H9 (cell line): ENCODE data around the gene ASPHD1. TPM values are rescaled to one million over a fixed set of nuclear protein-coding genes. Genes with fewer than 3 reads are reported as not detected.
A peak's percentile ranks its signal among the peaks of the same experiment; 100 is the strongest.

Source experiments
- DNase-seq: peaks from one replicate; pipeline ENCODE4 v3.0.0-alpha.2; 2017
- H2AFZ ChIP-seq: one replicate; pipeline ENCODE4 v1.6.1; 2013; ENCODE audit warnings: mild to moderate bottlenecking, low read length, control low read depth, moderate library complexity
- H2AK5ac ChIP-seq: 2 replicates; pipeline ENCODE4 v1.6.1; 2013; ENCODE audit warnings: low read length, control low read depth, mixed read lengths; ENCODE audit not compliant: insufficient read length
- H2BK120ac ChIP-seq: one replicate; pipeline ENCODE4 v1.6.1; 2013; ENCODE audit warnings: low read depth, mild to moderate bottlenecking, low read length, control low read depth, inconsistent platforms; ENCODE audit not compliant: poor library complexity, severe bottlenecking
- H2BK12ac ChIP-seq: 2 replicates; pipeline ENCODE4 v1.6.1; 2013; ENCODE audit warnings: low read length, control low read depth, mixed read lengths, low read depth; ENCODE audit not compliant: insufficient read length
- H2BK15ac ChIP-seq: 2 replicates; pipeline ENCODE4 v1.6.1; 2013; ENCODE audit warnings: low read depth, low read length, control low read depth
- H2BK20ac ChIP-seq: one replicate; pipeline ENCODE4 v1.6.1; 2013; ENCODE audit warnings: low read depth, mild to moderate bottlenecking, low read length, control low read depth, inconsistent platforms; ENCODE audit not compliant: poor library complexity, severe bottlenecking
- H2BK5ac ChIP-seq: 2 replicates; pipeline ENCODE4 v1.6.1; 2013; ENCODE audit warnings: low read length, control low read depth, mixed read lengths; ENCODE audit not compliant: insufficient read length
- H3K14ac ChIP-seq: 2 replicates; pipeline ENCODE4 v1.6.1; 2013; ENCODE audit warnings: low read length, control low read depth; ENCODE audit not compliant: insufficient read depth
- H3K18ac ChIP-seq: 2 replicates; pipeline ENCODE4 v1.6.1; 2013; ENCODE audit warnings: low read depth, mild to moderate bottlenecking, mixed read lengths, low read length, control low read depth; ENCODE audit not compliant: insufficient read length
- H3K23ac ChIP-seq: 2 replicates; pipeline ENCODE4 v1.6.1; 2013; ENCODE audit warnings: low read length, control low read depth, mixed read lengths, low read depth; ENCODE audit not compliant: insufficient read length
- H3K23me2 ChIP-seq: 2 replicates; pipeline ENCODE4 v1.6.1; 2013; ENCODE audit warnings: low read depth, mild to moderate bottlenecking, mixed read lengths, low read length, control low read depth; ENCODE audit not compliant: insufficient read length, poor library complexity, severe bottlenecking
- H3K27ac ChIP-seq: 2 replicates; pipeline ENCODE4 v1.5.1; 2013; ENCODE audit warnings: low read length, control low read depth, mixed read lengths, low read depth; ENCODE audit not compliant: insufficient read length
- H3K27me3 ChIP-seq: 2 replicates; pipeline ENCODE4 v1.6.1; 2013; ENCODE audit warnings: low read length, control low read depth, inconsistent platforms; ENCODE audit not compliant: insufficient read depth
- H3K4ac ChIP-seq: 2 replicates; pipeline ENCODE4 v1.6.1; 2013; ENCODE audit warnings: low read depth, mild to moderate bottlenecking, control low read depth, inconsistent platforms, low read length, moderate library complexity
- H3K4me1 ChIP-seq: 2 replicates; pipeline ENCODE4 v1.6.1; 2013; ENCODE audit warnings: low read length, control low read depth, inconsistent platforms; ENCODE audit not compliant: insufficient read depth
- H3K4me2 ChIP-seq: 2 replicates; pipeline ENCODE4 v1.6.1; 2013; ENCODE audit warnings: low read length, control low read depth, mixed read lengths; ENCODE audit not compliant: insufficient read length, insufficient read depth
- H3K56ac ChIP-seq: 2 replicates; pipeline ENCODE4 v1.6.1; 2013; ENCODE audit warnings: low read depth, mild to moderate bottlenecking, mixed read lengths, low read length, control low read depth; ENCODE audit not compliant: insufficient read length
- H3K79me1 ChIP-seq: 2 replicates; pipeline ENCODE4 v1.6.1; 2013; ENCODE audit warnings: low read depth, mild to moderate bottlenecking, moderate library complexity, low read length, control low read depth, inconsistent platforms; ENCODE audit not compliant: insufficient read depth, poor library complexity, severe bottlenecking
- H3K79me2 ChIP-seq: 2 replicates; pipeline ENCODE4 v1.6.1; 2013; ENCODE audit warnings: low read length, control low read depth, inconsistent platforms; ENCODE audit not compliant: insufficient read depth
- H3K9ac ChIP-seq: 2 replicates; pipeline ENCODE4 v1.6.1; 2013; ENCODE audit warnings: low read length, control low read depth, mixed read lengths; ENCODE audit not compliant: insufficient read length; ENCODE audit errors: extremely low read depth
- H3K9me3 ChIP-seq: one replicate; pipeline ENCODE4 v1.6.1; 2013; ENCODE audit warnings: low read depth, low read length, inconsistent platforms; ENCODE audit not compliant: control insufficient read depth
- H3T11ph ChIP-seq: one replicate; pipeline ENCODE4 v1.6.1; 2013; ENCODE audit warnings: mild to moderate bottlenecking, low read length, control low read depth, inconsistent platforms
- H4K20me1 ChIP-seq: one replicate; pipeline ENCODE4 v1.6.1; 2013; ENCODE audit not compliant: control insufficient read depth, insufficient read length, insufficient read depth
- H4K5ac ChIP-seq: 2 replicates; pipeline ENCODE4 v1.6.1; 2013; ENCODE audit warnings: low read depth, mild to moderate bottlenecking, mixed read lengths, low read length, control low read depth; ENCODE audit not compliant: insufficient read length
- H4K8ac ChIP-seq: replicated peaks from 2 replicates; pipeline ENCODE4 v1.6.1; 2013; ENCODE audit warnings: low read length, control low read depth, mixed read lengths, low read depth; ENCODE audit not compliant: insufficient read length
- H4K91ac ChIP-seq: 2 replicates; pipeline ENCODE4 v1.6.1; 2013; ENCODE audit warnings: low read depth, mild to moderate bottlenecking, moderate library complexity, mixed read lengths, low read length, control low read depth; ENCODE audit not compliant: insufficient read length
- H3K27ac Mint-ChIP-seq, 3 experiments: 2 replicates in 2 of 3; 3 replicates in 1 of 3; pipeline ENCODE4 v1.8.0; 2020 to 2021; ENCODE audit warnings: mixed read lengths in 3 of 3, mild to moderate bottlenecking in 1 of 3, moderate library complexity in 1 of 3
- H3K27me3 Mint-ChIP-seq: 2 replicates; pipeline ENCODE4 v1.8.0; 2021; ENCODE audit warnings: low read depth, mild to moderate bottlenecking, moderate library complexity, mixed read lengths
- H3K36me3 Mint-ChIP-seq, 3 experiments: 2 replicates in 2 of 3; 3 replicates in 1 of 3; pipeline ENCODE4 v1.8.0; 2020 to 2021; ENCODE audit warnings: low read depth in 3 of 3, mixed read lengths in 3 of 3; ENCODE audit not compliant: insufficient read depth in 1 of 3
- H3K4me1 Mint-ChIP-seq, 2 experiments: 2 replicates each; pipeline ENCODE4 v1.8.0; 2020; ENCODE audit warnings: mixed read lengths in 2 of 2
- H3K4me3 Mint-ChIP-seq, 2 experiments: 2 replicates in 1 of 2; 3 replicates in 1 of 2; pipeline ENCODE4 v1.8.0; 2020 to 2021; ENCODE audit warnings: mild to moderate bottlenecking in 2 of 2, mixed read lengths in 2 of 2, moderate library complexity in 1 of 2
- H3K9me3 Mint-ChIP-seq, 2 experiments: 2 replicates in 1 of 2; 3 replicates in 1 of 2; pipeline ENCODE4 v1.8.0; 2020; ENCODE audit warnings: mild to moderate bottlenecking in 2 of 2, mixed read lengths in 2 of 2, moderate library complexity in 1 of 2
- WGBS: extraction: QIAGEN DNeasy Blood & Tissue Kit; methylation state at CpG from one replicate; pipeline ENCODE4 v1.1.7; 2013; ENCODE audit warnings: missing lambda C conversion rate, low lambda C conversion rate, mixed read lengths; ENCODE audit not compliant: insufficient read length; ENCODE audit errors: extremely low coverage; 5-methylcytosine and 5-hydroxymethylcytosine counted together
- total RNA-seq: library from RNA; stranded (reverse); gene quantifications from 2 replicates; pipeline ENCODE4 v1.2.1, GENCODE V29; 2021
- TF ChIP-seq, protein P1 (sequence below): fragments of 200-600 bp; sonication (generic); conservative IDR thresholded peaks from 3 replicates; pipeline ENCODE4 v1.8.0; 2021; ENCODE audit warnings: antibody characterized with exemption, mild to moderate bottlenecking

The ASPHD1 gene
- total RNA-seq, 1 experiment from 2014 or later, result 16.7 TPM

DNA sequence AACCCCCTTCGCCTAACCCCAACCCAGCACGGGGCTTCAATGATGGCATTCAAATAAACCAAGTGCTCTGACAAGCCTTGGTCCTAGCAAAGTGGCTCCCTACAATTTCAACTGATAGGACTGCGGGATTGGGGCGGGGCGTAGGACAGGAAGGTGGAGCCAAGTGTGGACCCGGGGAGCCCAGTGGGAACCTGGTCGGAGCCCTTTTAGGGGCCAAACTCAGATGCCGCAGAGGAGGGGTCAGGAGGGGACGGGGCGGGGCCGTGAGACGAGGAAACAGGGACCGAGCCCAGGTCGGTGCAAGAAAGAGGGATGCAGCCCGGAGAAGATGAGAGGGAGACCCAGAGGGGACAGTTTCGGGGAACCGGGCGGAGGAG is 24.1 kb upstream of the ASPHD1 start:
- Histone ChIP-seq H3K23me2 (peaks cover 10% of the 10 kb centered on the region), H2BK12ac (no peak overlapping the region), H4K5ac (no peak overlapping the region), H4K91ac (no peak overlapping the region), H3K56ac (no peak overlapping the region), H2BK120ac (no peak overlapping the region), H3K27me3 (no peaks in the 10 kb centered on the region), H3T11ph (no peak overlapping the region), H3K14ac (no peak overlapping the region), H2AFZ (no peak overlapping the region), H3K4ac (no peak overlapping the region), H3K79me2 (no peaks in the 10 kb centered on the region), H3K9me3 (no peaks in the 10 kb centered on the region), H2AK5ac (no peak overlapping the region), H3K4me2 (peak overlapping the region; percentile 92), H2BK20ac (no peak overlapping the region), H3K23ac (no peak overlapping the region), H2BK15ac (no peak overlapping the region), H2BK5ac (no peak overlapping the region), H3K4me1 (no peaks in the 10 kb centered on the region), H3K79me1 (no peaks in the 10 kb centered on the region), H3K27ac (no peak overlapping the region), H3K18ac (no peak overlapping the region), H3K9ac (no peak overlapping the region), H4K20me1 (no peaks in the 10 kb centered on the region), H4K8ac (no peak overlapping the region)
- Mint-ChIP-seq H3K4me1 (peaks cover 13 to 14% of the 10 kb centered on the region in 2 experiments), H3K9me3 (no peaks in the 10 kb centered on the region; a peak in 1 of 5 replicates), H3K27ac (peak overlapping the region in 2 of 3 experiments; percentile 20 to 43; a peak in 3 of 7 replicates), H3K27me3 (peaks cover 5% of the 10 kb centered on the region), H3K36me3 (peaks cover 2 to 20% (median 19%) of the 10 kb centered on the region in 3 experiments; a peak in 6 of 7 replicates), H3K4me3 (peak overlapping the region; percentile 72 to 87)
- peak; percentile 89 for DNase-seq
- WGBS, result no CpG with 5 or more reads among the region's 18 CpGs
- TF ChIP-seq, protein P1, sequence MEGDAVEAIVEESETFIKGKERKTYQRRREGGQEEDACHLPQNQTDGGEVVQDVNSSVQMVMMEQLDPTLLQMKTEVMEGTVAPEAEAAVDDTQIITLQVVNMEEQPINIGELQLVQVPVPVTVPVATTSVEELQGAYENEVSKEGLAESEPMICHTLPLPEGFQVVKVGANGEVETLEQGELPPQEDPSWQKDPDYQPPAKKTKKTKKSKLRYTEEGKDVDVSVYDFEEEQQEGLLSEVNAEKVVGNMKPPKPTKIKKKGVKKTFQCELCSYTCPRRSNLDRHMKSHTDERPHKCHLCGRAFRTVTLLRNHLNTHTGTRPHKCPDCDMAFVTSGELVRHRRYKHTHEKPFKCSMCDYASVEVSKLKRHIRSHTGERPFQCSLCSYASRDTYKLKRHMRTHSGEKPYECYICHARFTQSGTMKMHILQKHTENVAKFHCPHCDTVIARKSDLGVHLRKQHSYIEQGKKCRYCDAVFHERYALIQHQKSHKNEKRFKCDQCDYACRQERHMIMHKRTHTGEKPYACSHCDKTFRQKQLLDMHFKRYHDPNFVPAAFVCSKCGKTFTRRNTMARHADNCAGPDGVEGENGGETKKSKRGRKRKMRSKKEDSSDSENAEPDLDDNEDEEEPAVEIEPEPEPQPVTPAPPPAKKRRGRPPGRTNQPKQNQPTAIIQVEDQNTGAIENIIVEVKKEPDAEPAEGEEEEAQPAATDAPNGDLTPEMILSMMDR, result no peak
